NOMO-1 (cell line): Measurements from ENCODE around the gene OXCT1.
"Not testable (repeated sequence)": the region's sequence is repeated elsewhere in the genome, so short reads cannot be mapped to it uniquely, and the experiment has no call there.

Source experiments
- DNase-seq, 2 experiments: peaks; one replicate each; lab custom pipeline; 2025; ENCODE audit not compliant: unreplicated experiment in 2 of 2; lab: John Stamatoyannopoulos, UW

Gene OXCT1

GRCh38 chr5:41832430-41832829, 37.8 kb downstream of the OXCT1 start:
- no peak for DNase-seq

DNA sequence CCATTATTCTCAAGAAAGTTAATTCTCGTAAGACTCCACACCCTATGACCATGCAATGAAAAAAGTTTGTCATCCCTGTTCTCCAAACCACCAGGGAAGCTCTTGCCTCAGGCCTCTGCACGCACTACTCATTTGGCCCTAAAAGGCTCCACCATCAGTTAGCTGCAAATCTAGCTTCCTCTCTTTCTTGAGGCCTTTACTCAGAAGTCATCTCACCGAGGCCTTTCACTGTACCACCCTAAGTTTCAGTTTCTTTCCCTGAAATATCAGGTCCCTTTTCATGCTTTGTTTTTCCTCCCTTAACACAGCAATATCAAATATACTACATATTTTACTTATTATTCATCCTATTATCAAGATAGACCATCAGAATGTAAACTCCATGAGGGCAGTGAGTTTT, 39.1 kb downstream of the OXCT1 start:
- DNase-seq: no peak

DNA sequence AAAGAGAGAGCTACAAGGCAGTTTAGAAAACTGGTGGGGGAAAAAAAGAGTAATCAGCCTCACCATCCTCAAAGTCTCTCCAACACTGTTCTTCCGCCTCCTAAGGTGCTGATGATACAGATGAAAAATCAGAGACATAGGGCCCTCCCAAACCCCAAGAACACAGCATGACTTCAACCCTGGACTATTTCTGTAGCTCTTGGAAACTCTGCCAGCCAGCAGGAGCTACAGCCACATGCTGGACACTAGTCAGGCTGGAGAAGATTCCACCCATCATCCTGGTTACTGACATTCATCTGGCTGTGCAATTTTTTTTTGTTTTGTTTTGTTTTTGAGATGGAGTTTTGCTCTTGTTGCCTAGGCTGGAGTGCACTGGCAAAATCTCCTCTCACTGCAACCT, 42.4 kb downstream of the OXCT1 start:
- DNase-seq: no peak

GRCh38 chr5:41822036-41822435, 48.2 kb downstream of the OXCT1 start:
- no peak for DNase-seq

DNA sequence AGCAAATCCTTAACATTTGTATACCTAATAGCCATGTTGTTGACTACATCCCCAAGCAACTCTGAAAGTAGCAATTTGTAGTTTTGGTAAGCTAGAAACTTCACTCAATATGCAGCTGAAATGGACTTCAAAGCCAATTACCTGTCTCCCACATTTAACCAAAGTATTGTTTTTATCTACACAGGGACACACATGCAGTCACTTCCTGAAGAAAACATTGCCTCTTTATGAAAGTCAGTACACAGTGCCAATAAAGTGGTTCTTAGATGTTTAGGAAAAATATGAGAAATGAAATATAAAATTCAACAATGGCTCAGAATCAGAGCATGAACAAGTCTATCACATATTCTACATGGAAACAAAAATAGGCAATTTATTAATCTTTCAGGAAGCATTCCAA, 49.2 kb downstream of the OXCT1 start:
- DNase-seq: no peak

DNA sequence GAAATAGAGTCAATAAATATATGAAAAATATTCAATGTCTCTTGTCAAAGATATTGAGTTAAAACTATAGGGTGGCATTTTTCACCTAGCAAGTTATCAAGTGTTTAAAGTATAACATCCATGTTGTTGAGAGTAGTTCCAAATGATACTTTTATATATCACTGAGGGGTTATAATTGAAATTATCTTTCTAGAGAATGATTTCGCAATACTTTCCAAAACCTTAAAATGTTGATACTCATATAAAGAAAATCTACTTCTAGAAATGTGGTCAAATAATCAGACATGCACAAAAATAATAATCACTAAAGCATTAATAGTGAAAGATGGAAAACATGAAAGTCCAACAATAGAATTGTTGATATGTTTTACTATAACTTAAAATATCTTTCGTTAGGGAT, 50.1 kb downstream of the OXCT1 start:
- no peak for DNase-seq

DNA sequence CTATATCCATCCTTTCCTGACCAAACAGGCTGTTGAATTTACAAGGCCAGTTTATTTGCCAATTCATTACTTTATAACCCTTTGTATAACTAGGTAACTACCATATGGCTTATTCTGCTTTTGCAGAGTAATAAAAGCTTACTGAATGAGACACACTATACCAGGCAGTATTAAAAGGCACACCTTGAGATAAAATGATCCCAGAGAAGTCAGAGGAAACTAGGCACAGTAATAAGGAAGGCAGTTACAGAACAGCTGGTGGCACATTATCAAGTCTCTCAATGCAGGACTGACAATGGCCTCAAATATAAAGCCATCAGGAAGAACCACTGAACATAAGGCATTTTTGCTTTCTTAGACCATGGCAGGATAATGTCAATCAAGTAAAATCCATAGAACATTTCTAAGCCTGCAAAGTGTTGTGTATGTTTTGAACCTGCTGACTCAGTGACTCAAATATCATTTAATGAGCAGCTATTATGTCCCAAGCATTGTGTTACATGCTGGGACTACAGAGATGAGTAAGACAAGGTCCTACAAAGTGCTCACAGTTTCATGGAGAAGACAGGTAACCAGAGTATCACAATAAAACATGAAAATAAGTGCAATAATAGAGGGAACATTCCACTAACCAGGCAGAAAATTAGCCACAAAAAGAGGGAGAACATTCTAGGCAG, 52.5 kb downstream of the OXCT1 start:
- DNase-seq: no peak

GRCh38 chr5:41815663-41816229, 54.5 kb downstream of the OXCT1 start:
- no peak for DNase-seq

DNA sequence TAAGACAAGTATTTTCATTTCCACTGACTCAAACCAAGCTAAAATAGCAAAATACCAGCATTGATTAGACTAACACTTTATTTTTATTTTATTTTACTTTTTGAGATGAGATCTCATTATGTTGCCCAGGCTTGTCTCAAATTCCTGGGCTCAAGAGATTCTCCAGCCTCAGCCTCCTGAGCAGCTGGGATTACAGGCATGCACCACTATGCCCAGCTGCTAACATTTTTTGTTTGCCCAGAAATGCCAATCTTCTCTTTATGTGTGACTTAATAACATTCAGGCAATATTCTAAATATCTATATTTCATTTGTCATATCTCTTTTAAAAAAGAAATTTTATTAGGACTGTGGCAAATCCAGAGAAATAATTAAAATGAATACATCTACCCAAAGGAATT, 55.0 kb downstream of the OXCT1 start:
- no peak for DNase-seq

DNA sequence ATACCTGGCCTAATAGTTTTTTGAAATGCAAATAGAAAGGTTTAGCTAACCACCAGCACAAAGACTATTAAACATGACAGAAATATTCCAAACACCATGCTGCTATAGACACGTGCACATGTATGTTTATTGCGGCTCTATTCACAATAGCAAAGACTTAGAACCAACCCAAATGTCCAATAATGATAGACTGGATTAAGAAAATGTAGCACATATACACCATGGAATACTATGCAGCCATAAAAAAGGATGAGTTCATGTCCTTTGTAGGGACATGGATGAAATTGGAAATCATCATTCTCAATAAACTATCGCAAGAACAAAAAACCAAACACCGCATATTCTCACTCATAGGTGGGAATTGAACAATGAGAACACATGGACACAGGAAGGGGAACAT, 55.9 kb downstream of the OXCT1 start:
- not testable (repeated sequence) for DNase-seq

DNA sequence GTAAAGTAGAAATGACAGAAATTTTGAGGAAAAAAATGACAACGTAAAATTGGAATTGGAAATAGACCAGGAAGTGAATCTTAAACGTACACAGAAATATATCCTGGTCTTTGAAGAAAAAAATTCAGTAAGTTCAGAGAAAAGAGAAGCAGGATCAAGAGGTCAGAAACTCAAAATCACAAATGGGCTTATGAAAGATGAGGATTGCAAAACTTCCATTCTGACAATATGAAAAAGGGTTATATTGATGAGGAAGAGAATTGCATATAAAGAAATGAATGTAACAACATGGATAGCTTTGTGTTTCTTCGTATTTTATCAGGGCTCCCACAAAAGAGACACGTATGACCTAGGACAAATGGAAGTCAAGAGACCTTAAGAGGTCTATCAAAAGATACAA, 58.1 kb downstream of the OXCT1 start:
- no peak for DNase-seq

GRCh38 chr5:41809128-41809527, 61.1 kb downstream of the OXCT1 start:
- no peak for DNase-seq

GRCh38 chr5:41808294-41808693, 61.9 kb downstream of the OXCT1 start:
- no peak for DNase-seq

GRCh38 chr5:41797662-41798061, 72.6 kb downstream of the OXCT1 start:
- no peak for DNase-seq

DNA sequence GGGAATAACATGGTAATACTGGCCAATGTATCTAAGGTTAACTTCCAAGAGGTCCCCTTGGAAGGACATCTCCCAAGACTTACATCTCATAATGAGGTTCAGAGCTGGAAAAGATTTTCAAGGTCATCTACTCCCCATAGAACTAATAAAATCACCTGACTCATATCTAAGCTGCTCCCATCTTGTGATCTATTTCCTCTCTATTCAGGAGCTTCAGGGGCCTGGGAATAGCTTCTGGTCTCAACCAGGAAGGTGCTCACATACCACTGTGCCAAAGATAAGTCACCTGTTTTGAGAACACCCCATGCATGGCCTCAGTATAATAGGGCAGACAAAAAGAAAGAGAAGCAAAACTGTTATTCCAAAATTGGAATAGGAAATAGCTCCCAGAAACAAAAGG, 74.2 kb downstream of the OXCT1 start:
- no peak for DNase-seq

DNA sequence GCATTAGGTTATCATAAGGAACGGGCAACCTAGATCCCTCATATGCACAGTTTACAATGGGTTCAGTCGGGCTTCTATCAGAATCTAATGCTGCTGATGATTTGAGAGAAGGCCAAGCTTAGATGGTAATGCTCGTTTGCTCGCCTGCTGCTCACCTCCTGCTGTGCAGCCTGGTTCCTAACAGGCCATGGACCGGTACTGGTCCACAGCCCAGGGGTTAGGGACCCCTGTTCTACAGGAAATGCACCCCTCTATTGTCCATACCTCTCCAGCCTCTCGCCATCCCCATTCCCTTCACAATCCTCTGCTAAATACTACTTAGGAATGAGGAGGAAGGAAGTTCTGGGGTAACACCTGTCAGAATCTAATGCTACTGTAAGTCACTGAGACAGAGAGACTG, 75.1 kb downstream of the OXCT1 start:
- DNase-seq: no peak

- no peak for DNase-seq
Observed at GRCh38 chr5:41794471-41794870, 75.8 kb downstream of the OXCT1 start.

GRCh38 chr5:41793141-41793770, 77.0 kb downstream of the OXCT1 start:
- DNase-seq: no peak

- DNase-seq: no peak
Observed at GRCh38 chr5:41790038-41790776, 80.0 kb downstream of the OXCT1 start.

DNA sequence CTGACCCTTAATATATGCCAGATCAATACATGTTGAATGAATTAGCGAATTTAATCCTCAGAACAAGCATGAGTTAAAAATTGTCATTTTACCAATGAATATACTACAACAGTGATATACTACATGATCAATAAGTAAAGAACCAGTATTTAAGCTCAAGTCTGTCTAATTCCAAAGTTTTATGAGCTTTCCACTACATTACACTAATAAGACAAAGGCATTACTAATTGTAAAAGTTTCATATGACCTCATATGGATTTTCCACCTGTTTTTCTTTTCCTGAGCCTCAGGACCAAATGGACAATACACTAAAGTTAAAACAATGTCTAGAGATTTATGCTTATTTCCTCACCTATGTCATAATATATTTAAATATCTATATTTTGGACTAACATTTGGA, 80.8 kb downstream of the OXCT1 start:
- DNase-seq: no peak

DNA sequence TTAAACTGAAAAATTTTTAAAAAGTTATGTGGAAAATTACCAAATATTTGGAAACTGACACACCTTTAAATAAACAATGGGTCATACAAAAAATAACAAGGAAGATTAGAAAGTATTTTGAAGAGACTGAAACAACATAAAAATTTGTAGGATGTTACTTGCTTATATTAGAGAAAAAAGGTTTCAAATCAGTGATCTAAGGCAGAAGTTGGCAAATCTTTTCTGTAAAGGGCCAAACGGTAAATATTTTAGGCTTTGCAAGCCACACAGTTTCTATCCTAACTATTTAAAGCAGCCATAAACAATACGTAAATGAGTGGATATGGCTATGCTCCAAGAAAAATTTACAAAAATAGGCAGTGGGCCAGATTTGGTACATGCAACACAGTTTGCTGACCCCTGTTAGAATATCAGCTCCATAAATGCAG, 81.3 kb downstream of the OXCT1 start:
- no peak for DNase-seq

- no peak for DNase-seq
Observed at GRCh38 chr5:41787265-41787664, 83.0 kb downstream of the OXCT1 start.
